ENCODE data around the gene GOLGA6L7.
"Not testable (repeated sequence)": the region's sequence is repeated elsewhere in the genome, so short reads cannot be mapped to it uniquely, and the experiment has no call there.

GRCh38 chr15:28890291-28890690 is 41.8 kb upstream of the GOLGA6L7 start:
- TF ChIP-seq CTCF, POLR2A (IDR thresholded peaks at IDR 0.05): not testable (repeated sequence)

Data from heart left ventricle (tissue), 13 donors.